Measurements from ENCODE around the gene RNF123. TPM values are rescaled to one million over a fixed set of nuclear protein-coding genes. Genes with fewer than 3 reads are reported as not detected.

RNF123 gene
- 36.9 and 38.8 TPM in 2 replicates for total RNA-seq

GRCh38 chr3:49689046-49689907 lies at the start of gene RNF123, which contains the start of gene MST1:
Gene RNF123 (plus strand): TSS chr3:49689557. CDS start chr3:49691166, 1,609 bp downstream.
Gene MST1 (minus strand): TSS chr3:49689474. CDS start chr3:49688691, 783 bp downstream.

GRCh38 chr3:49673715-49674496 lies 15.5 kb upstream of the RNF123 start, which contains the start of gene APEH:
Gene APEH (plus strand): TSS chr3:49674351. CDS start chr3:49674402, 51 bp downstream.

GRCh38 chr3:49719214-49719884 lies 30.0 kb downstream of the RNF123 start, which contains the start of gene AMIGO3:
Gene AMIGO3 (minus strand): TSS chr3:49719684. CDS start chr3:49719465, 219 bp downstream.

GRCh38 chr3:49723628-49724551 lies 34.5 kb downstream of the RNF123 start, which contains the start of gene GMPPB:
Gene GMPPB (minus strand): TSS chr3:49723951. CDS start chr3:49723726, 225 bp downstream.

Small RNAs within 50 kb of the gene (small RNA-seq; reads per million reads assigned to genes)
- gene AMIGO3 (not detected), gene COX6CP14 (not detected)

Other genes starting within 250 kb of the RNF123 start
- 67.1 and 132 TPM in 2 replicates for gene DAG1, start 219.3 kb upstream of the RNF123 start, total RNA-seq
- gene BSN, start 135.1 kb upstream of the RNF123 start, total RNA-seq = under 0.01 and 0.11 TPM in 2 replicates
- gene APEH, start 15.2 kb upstream of the RNF123 start, total RNA-seq = 104 and 137 TPM in 2 replicates
- 9.4 and 33.4 TPM in 2 replicates for gene MST1, start 83 bp upstream of the RNF123 start, total RNA-seq
- 3.3 and 4.3 TPM in 2 replicates for gene AMIGO3, start 30.1 kb downstream of the RNF123 start, total RNA-seq
- 25.5 and 46.7 TPM in 2 replicates for gene GMPPB, start 34.4 kb downstream of the RNF123 start, total RNA-seq
- gene IP6K1, start 97.0 kb downstream of the RNF123 start, total RNA-seq = 31.4 and 42.1 TPM in 2 replicates
- 0.54 and 1.2 TPM in 2 replicates for gene CDHR4, start 110.3 kb downstream of the RNF123 start, total RNA-seq
- gene INKA1, start 113.7 kb downstream of the RNF123 start, total RNA-seq = 1.8 and 2.0 TPM in 2 replicates
- gene UBA7, start 124.4 kb downstream of the RNF123 start, total RNA-seq = 0.76 and 2.7 TPM in 2 replicates
- gene TRAIP, start 167.0 kb downstream of the RNF123 start, total RNA-seq = 2.5 and 2.7 TPM in 2 replicates
- gene CAMKV, start 180.3 kb downstream of the RNF123 start, total RNA-seq = not detected in 2 replicates
- 0.79 and 2.1 TPM in 2 replicates for gene MST1R, start 214.3 kb downstream of the RNF123 start, total RNA-seq
- 5.5 and 10.0 TPM in 2 replicates for gene MON1A, start 240.3 kb downstream of the RNF123 start, total RNA-seq